HFFc6 (cell line): ENCODE measurements around the gene FAM180A. TPM values are rescaled to one million over a fixed set of nuclear protein-coding genes. Genes with fewer than 3 reads are reported as not detected.
"Not testable (repeated sequence)": the region's sequence is repeated elsewhere in the genome, so short reads cannot be mapped to it uniquely, and the experiment has no call there.

ENCODE experiments used
- DNase-seq: peaks from one replicate; pipeline ENCODE4 v3.0.0-alpha.2; 2018
- H3K27ac Mint-ChIP-seq: 2 replicates; pipeline ENCODE4 v1.8.0; 2020; ENCODE audit warnings: mild to moderate bottlenecking, mixed read lengths
- H3K27me3 Mint-ChIP-seq: 2 replicates; pipeline ENCODE4 v1.8.0; 2021; ENCODE audit warnings: mild to moderate bottlenecking, moderate library complexity, mixed read lengths; ENCODE audit not compliant: insufficient read depth
- H3K36me3 Mint-ChIP-seq: 2 replicates; pipeline ENCODE4 v1.8.0; 2021; ENCODE audit warnings: low read depth, mixed read lengths
- H3K4me1 Mint-ChIP-seq: 2 replicates; pipeline ENCODE4 v1.8.0; 2020; ENCODE audit warnings: low read depth, mixed read lengths
- H3K4me3 Mint-ChIP-seq: 2 replicates; pipeline ENCODE4 v1.8.0; 2020; ENCODE audit warnings: mild to moderate bottlenecking, moderate library complexity, mixed read lengths
- H3K9me3 Mint-ChIP-seq: 2 replicates; pipeline ENCODE4 v1.8.0; 2020; ENCODE audit warnings: mild to moderate bottlenecking, mixed read lengths
- CTCF ChIP-seq: fragments of 200-600 bp; sonication (generic); IDR thresholded peaks from 2 replicates; pipeline ENCODE4 v1.5.0; 2021; ENCODE audit warnings: antibody characterized with exemption, mild to moderate bottlenecking
- total RNA-seq, 6 experiments: library from RNA; stranded (reverse); fragmentation: NEBNext Ultra II Directional; extraction: Animal tissue kit (Norgen Biotek cat#: 25700); gene quantifications; 2 replicates in 1 of 6; 3 replicates in 5 of 6; pipeline ENCODE4 v1.2.3, GENCODE V29; 2021

Gene FAM180A
- total RNA-seq, 6 experiments from 2014 or later, result 5.6 to 61.9 (median 53.3) TPM

- Mint-ChIP-seq H3K4me3 (no peak overlapping the region), H3K9me3 (no peaks in the 10 kb centered on the region)
These were observed 7.7 kb downstream of the FAM180A start for GRCh38 chr7:135740889-135741288.

GRCh38 chr7:135737306-135737647 lies 11.3 kb downstream of the FAM180A start:
- peaks cover 12% of the 10 kb centered on the region; the same call in 1 of the 2 replicates for H3K36me3 Mint-ChIP-seq
- H3K27ac Mint-ChIP-seq, H3K9me3 Mint-ChIP-seq, H3K27me3 Mint-ChIP-seq, H3K4me3 Mint-ChIP-seq, DNase-seq: not testable (repeated sequence)
- TF ChIP-seq CTCF, result peak; percentile 35; the same call in 1 of the 2 replicates
- H3K4me1 Mint-ChIP-seq, result peaks cover 15% of the 10 kb centered on the region

More at GRCh38 chr7:135740889-135741288, 7.7 kb downstream of the FAM180A start:
- no peaks in the 10 kb centered on the region; the same call in none of the 2 replicates for H3K27me3 Mint-ChIP-seq
- DNase-seq, result no peak
- TF ChIP-seq CTCF, result no peak
- H3K27ac Mint-ChIP-seq, result no peak overlapping the region
- H3K36me3 Mint-ChIP-seq, result peaks cover 15% of the 10 kb centered on the region; the same call in 1 of the 2 replicates
- peaks cover 42% of the 10 kb centered on the region for H3K4me1 Mint-ChIP-seq

GRCh38 chr7:135736586-135737305 lies 11.9 kb downstream of the FAM180A start:
- Mint-ChIP-seq H3K4me3 (no peak overlapping the region), H3K4me1 (peaks cover 12% of the 10 kb centered on the region), H3K9me3 (no peaks in the 10 kb centered on the region), H3K27me3 (no peaks in the 10 kb centered on the region; the same call in 1 of the 2 replicates), H3K36me3 (peaks cover 12% of the 10 kb centered on the region; the same call in 1 of the 2 replicates), H3K27ac (no peak overlapping the region; the same call in 1 of the 2 replicates)
- no peak for TF ChIP-seq CTCF
- no peak for DNase-seq

- H3K36me3 Mint-ChIP-seq, result peaks cover 18% of the 10 kb centered on the region; the same call in 1 of the 2 replicates
- no peak overlapping the region for H3K4me3 Mint-ChIP-seq
- H3K4me1 Mint-ChIP-seq, result peaks cover 27% of the 10 kb centered on the region
- no peaks in the 10 kb centered on the region; the same call in 1 of the 2 replicates for H3K27me3 Mint-ChIP-seq
- TF ChIP-seq CTCF, result no peak
- H3K27ac Mint-ChIP-seq, result no peak overlapping the region
- no peaks in the 10 kb centered on the region for H3K9me3 Mint-ChIP-seq
- no peak for DNase-seq
These were observed 14.3 kb downstream of the FAM180A start for GRCh38 chr7:135734343-135734689.

DNA sequence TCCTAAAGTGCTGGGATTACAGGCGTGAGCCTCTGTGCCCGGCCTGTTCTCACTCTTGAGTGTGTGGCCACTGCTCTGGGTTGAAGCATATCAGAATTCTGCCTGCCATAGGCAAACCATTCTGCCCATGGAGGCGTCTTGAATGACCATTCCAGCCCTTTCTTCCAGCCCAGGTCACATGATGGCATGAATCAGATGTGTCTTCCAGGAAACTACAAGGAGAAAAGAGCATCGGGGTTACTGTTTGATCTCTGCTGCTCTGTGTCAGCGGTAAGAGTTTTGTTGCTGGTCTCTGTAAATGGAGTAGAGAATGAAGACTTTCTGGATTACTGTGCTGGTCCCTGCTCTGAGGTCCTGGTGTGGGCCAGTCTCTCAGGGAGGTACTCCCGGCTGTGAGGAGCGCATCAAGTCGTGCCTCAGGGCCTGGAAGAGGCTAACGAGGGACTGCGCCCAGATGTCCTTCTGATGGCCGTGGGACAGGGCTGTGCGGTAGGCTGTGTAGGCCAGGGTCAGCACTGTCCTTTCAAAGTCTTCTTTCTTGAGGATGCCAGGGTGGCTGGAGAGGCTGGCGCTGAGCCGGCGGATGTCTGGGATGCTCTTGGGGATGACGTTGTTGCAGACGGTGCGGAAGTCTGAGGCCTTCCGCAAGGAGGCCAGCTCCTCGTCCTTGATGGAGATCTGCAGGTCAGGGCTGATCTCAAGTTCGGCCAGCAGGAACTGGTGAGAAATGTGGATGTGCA lies 14.8 kb downstream of the FAM180A start:
- Mint-ChIP-seq H3K27me3 (no peaks in the 10 kb centered on the region; the same call in 1 of the 2 replicates), H3K36me3 (peaks cover 22% of the 10 kb centered on the region; the same call in 1 of the 2 replicates), H3K4me3 (no peak overlapping the region), H3K27ac (no peak overlapping the region), H3K9me3 (no peaks in the 10 kb centered on the region), H3K4me1 (peaks cover 32% of the 10 kb centered on the region)
- no peak for DNase-seq
- TF ChIP-seq CTCF, result no peak
